GM23338 (cell line): ENCODE data around the gene HPF1. TPM values are rescaled to one million over a fixed set of nuclear protein-coding genes. Genes with fewer than 3 reads are reported as not detected.

Experiments used
- ATAC-seq: fragments of 200-7000 bp; cut with Tn5 transposase; 3 replicates; pipeline ENCODE4 v1.9.1; 2020
- DNase-seq: peaks from one replicate; pipeline ENCODE4 v3.0.0-alpha.2; 2015; ENCODE audit warnings: low spot score
- H2AFZ ChIP-seq: fragments of 200-600 bp; sonication (generic); 2 replicates; pipeline ENCODE4 v1.8.0; 2016; ENCODE audit warnings: antibody characterized with exemption, mild to moderate bottlenecking, moderate library complexity
- H3F3A ChIP-seq: fragments of 200-600 bp; sonication (generic); replicated peaks from 2 replicates; pipeline ENCODE4 v1.8.0; 2017; ENCODE audit warnings: antibody characterized with exemption, mixed run types, low read depth
- H3K27ac ChIP-seq: fragments of 200-600 bp; sonication (generic); 2 replicates; pipeline ENCODE4 v1.6.1; 2016; ENCODE audit warnings: low read depth
- H3K27me3 ChIP-seq: fragments of 200-600 bp; sonication (generic); 2 replicates; pipeline ENCODE4 v1.8.0; 2016; ENCODE audit warnings: mild to moderate bottlenecking, mixed run types, moderate library complexity; ENCODE audit not compliant: insufficient read depth
- H3K36me3 ChIP-seq: fragments of 200-600 bp; sonication (generic); 2 replicates; pipeline ENCODE4 v1.8.0; 2016; ENCODE audit warnings: mild to moderate bottlenecking; ENCODE audit not compliant: insufficient read depth
- H3K4me1 ChIP-seq: fragments of 200-600 bp; sonication (generic); 2 replicates; pipeline ENCODE4 v1.8.0; 2016; ENCODE audit warnings: mild to moderate bottlenecking, moderate library complexity; ENCODE audit not compliant: insufficient read depth
- H3K4me2 ChIP-seq: fragments of 200-600 bp; sonication (generic); 2 replicates; pipeline ENCODE4 v1.7.1; 2017; ENCODE audit warnings: mixed run types
- H3K4me3 ChIP-seq: fragments of 200-600 bp; sonication (generic); 2 replicates; pipeline ENCODE4 v1.6.1; 2016; ENCODE audit warnings: mixed run types
- H3K79me2 ChIP-seq: fragments of 200-600 bp; sonication (generic); replicated peaks from 2 replicates; pipeline ENCODE4 v1.8.0; 2017; ENCODE audit warnings: mild to moderate bottlenecking; ENCODE audit not compliant: insufficient read depth
- H3K9me2 ChIP-seq: fragments of 200-600 bp; sonication (generic); 2 replicates; pipeline ENCODE4 v1.8.0; 2017; ENCODE audit not compliant: insufficient read depth
- H4K20me1 ChIP-seq: fragments of 200-600 bp; sonication (generic); replicated peaks from 2 replicates; pipeline ENCODE4 v1.8.0; 2017; ENCODE audit warnings: mild to moderate bottlenecking; ENCODE audit not compliant: insufficient read depth
- H3K27ac Mint-ChIP-seq: 2 replicates; pipeline ENCODE4 v1.8.0; 2020; ENCODE audit warnings: inconsistent platforms, mild to moderate bottlenecking, moderate library complexity, mixed read lengths
- H3K27me3 Mint-ChIP-seq: 3 replicates; pipeline ENCODE4 v1.8.0; 2022; ENCODE audit warnings: low read depth, mild to moderate bottlenecking, moderate library complexity, mixed read lengths, inconsistent platforms; ENCODE audit not compliant: insufficient read depth, poor library complexity
- H3K36me3 Mint-ChIP-seq: 3 replicates; pipeline ENCODE4 v1.8.0; 2021; ENCODE audit warnings: low read depth, mild to moderate bottlenecking, inconsistent platforms, moderate library complexity, mixed read lengths
- H3K4me1 Mint-ChIP-seq: 3 replicates; pipeline ENCODE4 v1.8.0; 2020; ENCODE audit warnings: mild to moderate bottlenecking, inconsistent platforms, mixed read lengths
- H3K4me3 Mint-ChIP-seq: 3 replicates; pipeline ENCODE4 v1.8.0; 2021; ENCODE audit warnings: moderate library complexity, mild to moderate bottlenecking, inconsistent platforms, mixed read lengths
- H3K9me3 Mint-ChIP-seq: 3 replicates; pipeline ENCODE4 v1.8.0; 2020; ENCODE audit warnings: moderate library complexity, mild to moderate bottlenecking, inconsistent platforms, mixed read lengths
- CREB1 ChIP-seq: fragments of 250-450 bp; sonication (Bioruptor Pico); IDR thresholded peaks from 2 replicates; pipeline ENCODE4 v1.5.0; 2020; ENCODE audit warnings: low read depth, mild to moderate bottlenecking, moderate library complexity
- CTCF ChIP-seq, 2 experiments: fragments of 200-600 bp in 1 of 2; sonication (generic) in 1 of 2; conservative IDR thresholded peaks; 2 replicates each; pipeline versions ENCODE4 v1.5.1 to v1.6.1; 2016 to 2017; ENCODE audit warnings: antibody characterized with exemption in 2 of 2, low read depth in 2 of 2, mild to moderate bottlenecking in 2 of 2, moderate library complexity in 1 of 2
- POLR2AphosphoS5 ChIP-seq: IDR thresholded peaks from 2 replicates; pipeline ENCODE4 v1.6.1; 2016; ENCODE audit warnings: antibody characterized with exemption, low read depth
- REST ChIP-seq: IDR thresholded peaks from one replicate; pipeline ENCODE4 v1.6.1; 2018; ENCODE audit warnings: antibody characterized with exemption; ENCODE audit not compliant: unreplicated experiment
- STAT1 ChIP-seq: IDR thresholded peaks from one replicate; pipeline ENCODE4 v1.6.1; 2016; ENCODE audit warnings: antibody characterized with exemption; ENCODE audit not compliant: unreplicated experiment
- ZNF114 ChIP-seq: fragments of 250-450 bp; sonication (Bioruptor Pico); IDR thresholded peaks from 2 replicates; pipeline ENCODE4 v1.5.0; 2020; ENCODE audit warnings: mild to moderate bottlenecking, moderate library complexity
- ZNF331 ChIP-seq: fragments of 250-450 bp; sonication (Bioruptor Pico); IDR thresholded peaks from 2 replicates; pipeline ENCODE4 v1.5.0; 2020; ENCODE audit warnings: low read depth, mild to moderate bottlenecking, moderate library complexity
- polyA plus RNA-seq: library from polyadenylated mRNA; unstranded; fragments of >200 nt; fragmentation: Nextera tagmentation; extraction: Ambion mirVana; gene quantifications from 2 replicates; pipeline ENCODE4 v1.2.1, GENCODE V29; 2016
- total RNA-seq: library from RNA; depleted of rRNA; stranded (reverse); fragments of >200 nt; shearing (Covaris generic); gene quantifications from 2 replicates; pipeline ENCODE4 v1.2.3, GENCODE V29; 2014
- TF ChIP-seq, protein P1 (sequence below): fragments of 250-450 bp; sonication (Bioruptor Pico); IDR thresholded peaks from 2 replicates; pipeline ENCODE4 v1.5.0; 2020; ENCODE audit warnings: mild to moderate bottlenecking, moderate library complexity

HPF1 gene
- total and polyA plus RNA-seq, 2 experiments from 2014 or later: 57.6 to 128 TPM

GRCh38 chr4:169800541-169800940 is 42.8 kb upstream of the HPF1 start:
- H3K27ac ChIP-seq: no peak overlapping the region
- no peak overlapping the region for H3K4me2 ChIP-seq
- TF ChIP-seq ZNF114 (CRISPR knock-in tag): no peak
- TF ChIP-seq, protein P1, sequence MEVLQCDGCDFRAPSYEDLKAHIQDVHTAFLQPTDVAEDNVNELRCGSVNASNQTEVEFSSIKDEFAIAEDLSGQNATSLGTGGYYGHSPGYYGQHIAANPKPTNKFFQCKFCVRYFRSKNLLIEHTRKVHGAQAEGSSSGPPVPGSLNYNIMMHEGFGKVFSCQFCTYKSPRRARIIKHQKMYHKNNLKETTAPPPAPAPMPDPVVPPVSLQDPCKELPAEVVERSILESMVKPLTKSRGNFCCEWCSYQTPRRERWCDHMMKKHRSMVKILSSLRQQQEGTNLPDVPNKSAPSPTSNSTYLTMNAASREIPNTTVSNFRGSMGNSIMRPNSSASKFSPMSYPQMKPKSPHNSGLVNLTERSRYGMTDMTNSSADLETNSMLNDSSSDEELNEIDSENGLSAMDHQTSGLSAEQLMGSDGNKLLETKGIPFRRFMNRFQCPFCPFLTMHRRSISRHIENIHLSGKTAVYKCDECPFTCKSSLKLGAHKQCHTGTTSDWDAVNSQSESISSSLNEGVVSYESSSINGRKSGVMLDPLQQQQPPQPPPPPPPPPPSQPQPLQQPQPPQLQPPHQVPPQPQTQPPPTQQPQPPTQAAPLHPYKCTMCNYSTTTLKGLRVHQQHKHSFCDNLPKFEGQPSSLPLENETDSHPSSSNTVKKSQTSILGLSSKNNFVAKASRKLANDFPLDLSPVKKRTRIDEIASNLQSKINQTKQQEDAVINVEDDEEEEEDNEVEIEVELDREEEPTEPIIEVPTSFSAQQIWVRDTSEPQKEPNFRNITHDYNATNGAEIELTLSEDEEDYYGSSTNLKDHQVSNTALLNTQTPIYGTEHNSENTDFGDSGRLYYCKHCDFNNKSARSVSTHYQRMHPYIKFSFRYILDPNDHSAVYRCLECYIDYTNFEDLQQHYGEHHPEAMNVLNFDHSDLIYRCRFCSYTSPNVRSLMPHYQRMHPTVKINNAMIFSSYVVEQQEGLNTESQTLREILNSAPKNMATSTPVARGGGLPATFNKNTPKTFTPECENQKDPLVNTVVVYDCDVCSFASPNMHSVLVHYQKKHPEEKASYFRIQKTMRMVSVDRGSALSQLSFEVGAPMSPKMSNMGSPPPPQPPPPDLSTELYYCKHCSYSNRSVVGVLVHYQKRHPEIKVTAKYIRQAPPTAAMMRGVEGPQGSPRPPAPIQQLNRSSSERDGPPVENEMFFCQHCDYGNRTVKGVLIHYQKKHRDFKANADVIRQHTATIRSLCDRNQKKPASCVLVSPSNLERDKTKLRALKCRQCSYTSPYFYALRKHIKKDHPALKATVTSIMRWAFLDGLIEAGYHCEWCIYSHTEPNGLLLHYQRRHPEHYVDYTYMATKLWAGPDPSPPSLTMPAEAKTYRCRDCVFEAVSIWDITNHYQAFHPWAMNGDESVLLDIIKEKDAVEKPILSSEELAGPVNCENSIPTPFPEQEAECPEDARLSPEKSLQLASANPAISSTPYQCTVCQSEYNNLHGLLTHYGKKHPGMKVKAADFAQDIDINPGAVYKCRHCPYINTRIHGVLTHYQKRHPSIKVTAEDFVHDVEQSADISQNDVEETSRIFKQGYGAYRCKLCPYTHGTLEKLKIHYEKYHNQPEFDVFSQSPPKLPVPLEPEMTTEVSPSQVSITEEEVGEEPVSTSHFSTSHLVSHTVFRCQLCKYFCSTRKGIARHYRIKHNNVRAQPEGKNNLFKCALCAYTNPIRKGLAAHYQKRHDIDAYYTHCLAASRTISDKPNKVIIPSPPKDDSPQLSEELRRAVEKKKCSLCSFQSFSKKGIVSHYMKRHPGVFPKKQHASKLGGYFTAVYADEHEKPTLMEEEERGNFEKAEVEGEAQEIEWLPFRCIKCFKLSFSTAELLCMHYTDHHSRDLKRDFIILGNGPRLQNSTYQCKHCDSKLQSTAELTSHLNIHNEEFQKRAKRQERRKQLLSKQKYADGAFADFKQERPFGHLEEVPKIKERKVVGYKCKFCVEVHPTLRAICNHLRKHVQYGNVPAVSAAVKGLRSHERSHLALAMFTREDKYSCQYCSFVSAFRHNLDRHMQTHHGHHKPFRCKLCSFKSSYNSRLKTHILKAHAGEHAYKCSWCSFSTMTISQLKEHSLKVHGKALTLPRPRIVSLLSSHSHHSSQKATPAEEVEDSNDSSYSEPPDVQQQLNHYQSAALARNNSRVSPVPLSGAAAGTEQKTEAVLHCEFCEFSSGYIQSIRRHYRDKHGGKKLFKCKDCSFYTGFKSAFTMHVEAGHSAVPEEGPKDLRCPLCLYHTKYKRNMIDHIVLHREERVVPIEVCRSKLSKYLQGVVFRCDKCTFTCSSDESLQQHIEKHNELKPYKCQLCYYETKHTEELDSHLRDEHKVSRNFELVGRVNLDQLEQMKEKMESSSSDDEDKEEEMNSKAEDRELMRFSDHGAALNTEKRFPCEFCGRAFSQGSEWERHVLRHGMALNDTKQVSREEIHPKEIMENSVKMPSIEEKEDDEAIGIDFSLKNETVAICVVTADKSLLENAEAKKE (CRISPR knock-in tag): no peak
- TF ChIP-seq REST: no peak
- no peak for TF ChIP-seq STAT1
- no peak for TF ChIP-seq CTCF (conservative IDR thresholded peaks at IDR 0.05; ENCODE audit: low read depth in 2 of 2)
- TF ChIP-seq CREB1 (CRISPR knock-in tag): no peak
- no peak for TF ChIP-seq ZNF331 (CRISPR knock-in tag)
- no peak for TF ChIP-seq POLR2AphosphoS5
- Mint-ChIP-seq H3K9me3 (peaks cover 10% of the 10 kb centered on the region; the same call in 1 of the 3 replicates), H3K4me3 (no peak overlapping the region), H3K4me1 (peaks cover 2% of the 10 kb centered on the region; the same call in 2 of the 3 replicates), H3K36me3 (no peaks in the 10 kb centered on the region; the same call in 2 of the 3 replicates), H3K27me3 (peaks cover 2% of the 10 kb centered on the region), H3K27ac (no peak overlapping the region)
- peak overlapping the region; percentile 61; the same call in 1 of the 2 replicates for H2AFZ ChIP-seq
- ATAC-seq: no peak
- no peaks in the 10 kb centered on the region for H4K20me1 ChIP-seq
- no peaks in the 10 kb centered on the region for H3K27me3 ChIP-seq
- H3F3A ChIP-seq: no peaks in the 10 kb centered on the region
- H3K4me1 ChIP-seq: no peaks in the 10 kb centered on the region
- H3K4me3 ChIP-seq: no peak overlapping the region
- H3K36me3 ChIP-seq: no peaks in the 10 kb centered on the region
- H3K9me2 ChIP-seq: no peaks in the 10 kb centered on the region; the same call in 1 of the 2 replicates
- DNase-seq: no peak
- H3K79me2 ChIP-seq: no peaks in the 10 kb centered on the region
